ENCODE measurements around the gene GOLGA6D.
"Not testable (repeated sequence)": the region's sequence is repeated elsewhere in the genome, so short reads cannot be mapped to it uniquely, and the experiment has no call there.

- TF ChIP-seq FOXP1 (CRISPR knock-in tag; IDR thresholded peaks at IDR 0.05; ENCODE audit: borderline replicate concordance); CTCF (IDR thresholded peaks at IDR 0.05); ZNF121 (CRISPR knock-in tag; IDR thresholded peaks at IDR 0.05); HMGXB4 (CRISPR knock-in tag; IDR thresholded peaks at IDR 0.05); CREB1 (CRISPR knock-in tag; IDR thresholded peaks at IDR 0.05); IRF1 (CRISPR knock-in tag; IDR thresholded peaks at IDR 0.05); ESRRA (CRISPR knock-in tag; IDR thresholded peaks at IDR 0.05; ENCODE audit: borderline replicate concordance): not testable (repeated sequence)
- TF ChIP-seq, protein P1, sequence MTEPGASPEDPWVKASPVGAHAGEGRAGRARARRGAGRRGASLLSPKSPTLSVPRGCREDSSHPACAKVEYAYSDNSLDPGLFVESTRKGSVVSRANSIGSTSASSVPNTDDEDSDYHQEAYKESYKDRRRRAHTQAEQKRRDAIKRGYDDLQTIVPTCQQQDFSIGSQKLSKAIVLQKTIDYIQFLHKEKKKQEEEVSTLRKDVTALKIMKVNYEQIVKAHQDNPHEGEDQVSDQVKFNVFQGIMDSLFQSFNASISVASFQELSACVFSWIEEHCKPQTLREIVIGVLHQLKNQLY (CRISPR knock-in tag; IDR thresholded peaks at IDR 0.05), result not testable (repeated sequence)
- TF ChIP-seq, protein P2, sequence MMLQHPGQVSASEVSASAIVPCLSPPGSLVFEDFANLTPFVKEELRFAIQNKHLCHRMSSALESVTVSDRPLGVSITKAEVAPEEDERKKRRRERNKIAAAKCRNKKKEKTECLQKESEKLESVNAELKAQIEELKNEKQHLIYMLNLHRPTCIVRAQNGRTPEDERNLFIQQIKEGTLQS (CRISPR knock-in tag; conservative IDR thresholded peaks at IDR 0.05), result not testable (repeated sequence)
These were observed 49.5 kb downstream of the GOLGA6D start for GRCh38 chr15:75332093-75332492.
